Psoas muscle (tissue), 8 donors: ENCODE measurements around the gene PCED1B. TPM values are rescaled to one million over a fixed set of nuclear protein-coding genes. Genes with fewer than 3 reads are reported as not detected.

Experiments used
- ATAC-seq, 4 donors: fragments of 200-7000 bp; cut with Tn5 transposase; one replicate each; pipeline ENCODE4 v1.9.1; 2020; ENCODE audit warnings: moderate library complexity in 3 of 4, mild to moderate bottlenecking in 2 of 4
- DNase-seq, 2 donors: peaks; one replicate each; pipeline ENCODE4 v3.0.0-alpha.2; 2020
- H3K27ac ChIP-seq: fragments of 200-600 bp; one replicate; pipeline ENCODE4 v1.8.0; 2022
- H3K27me3 ChIP-seq, 3 donors: fragments of 200-600 bp in 1 of 3; one replicate each; pipeline versions ENCODE4 v1.6.1 to v1.8.0; 2013 to 2022; ENCODE audit warnings: low read length in 2 of 3, mild to moderate bottlenecking in 2 of 3, moderate library complexity in 1 of 3; ENCODE audit not compliant: insufficient read depth in 3 of 3
- H3K36me3 ChIP-seq, 2 donors: fragments of 200-600 bp in 1 of 2; one replicate each; pipeline versions ENCODE4 v1.6.1 to v1.8.0; 2013 to 2022; ENCODE audit warnings: low read depth in 1 of 2, mild to moderate bottlenecking in 1 of 2, moderate library complexity in 1 of 2; ENCODE audit not compliant: insufficient read depth in 1 of 2
- H3K4me1 ChIP-seq: fragments of 200-600 bp; one replicate; pipeline ENCODE4 v1.8.0; 2022
- H3K4me3 ChIP-seq: fragments of 200-600 bp; one replicate; pipeline ENCODE4 v1.8.0; 2022; ENCODE audit warnings: mild to moderate bottlenecking
- H3K9me3 ChIP-seq: fragments of 200-600 bp; one replicate; pipeline ENCODE4 v1.8.0; 2022
- WGBS, 3 donors: extraction: QIAGEN DNeasy Blood & Tissue Kit; methylation state at CpG; one replicate each; pipeline versions ENCODE4 v1.1.6 to v1.1.7; 2013; 5-methylcytosine and 5-hydroxymethylcytosine counted together
- intact Hi-C, 2 donors: fragments of 100-400 bp; cut with DNase I; formaldehyde crosslinking; loops; one replicate each; pipeline versions ENCODE4 v1.11.0 to v1.14.2; 2022
- polyA plus RNA-seq, 3 donors: library from polyadenylated mRNA; stranded (reverse); fragments of 200-250 nt; gene quantifications; one replicate each; pipeline ENCODE4 v1.2.3, GENCODE V29; 2013
- total RNA-seq, 4 donors: library from RNA; stranded (reverse); fragmentation: NEBNext Ultra II Directional in 2 of 4; extraction: Animal tissue kit (Norgen Biotek cat#: 25700) in 2 of 4; gene quantifications; one replicate each; pipeline versions ENCODE4 v1.2.1 to v1.2.4, GENCODE V29; 2021 to 2023
- TF ChIP-seq, protein P1 (sequence below): fragments of 200-600 bp; IDR thresholded peaks from one replicate; pipeline ENCODE4 v1.8.0; 2022; ENCODE audit warnings: antibody characterized with exemption
- donor health status: healthy with polysubstance abuse.
- donor health status: DM: no; HTN: no; CAD: no; lungs with moderate emphysema.
- donor health status: Bipolar disorder and iron deficiency.
- donor health status: healthy.
- donor health status: DM: yes; HTN: yes; CAD: no.
- donor health status: DM: no; HTN: no; CAD: no.
- donor health status: DM: no; HTN: no; CAD: no.
- donor health status: DM: yes; HTN: yes; CAD: no.

PCED1B gene
- total and polyA plus RNA-seq, 7 donors = 0.18 to 1.2 (median 0.38) TPM

DNA sequence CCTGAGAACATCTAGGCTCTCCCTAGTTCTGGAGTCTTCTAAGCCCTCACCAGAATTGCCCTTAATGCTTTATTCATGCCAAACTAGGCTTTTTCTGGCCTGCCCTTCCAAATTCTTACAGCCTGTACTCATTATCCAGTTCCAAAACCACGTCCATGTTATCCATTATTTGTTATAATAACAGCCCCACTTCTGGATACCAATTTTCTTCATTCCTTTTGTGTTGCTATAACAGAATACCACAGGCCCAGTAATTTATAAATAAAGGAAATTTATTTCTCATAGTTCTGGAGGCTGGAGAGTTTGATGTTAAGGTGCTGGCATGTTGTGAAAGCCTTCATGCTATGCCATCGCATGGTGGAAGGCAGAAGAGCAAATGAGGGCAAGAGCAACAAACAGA lies 68.3 kb downstream of the PCED1B start:
- no peak for ATAC-seq
- 71 to 78% (median 76%) methylated on average over 2 of the region's 2 CpGs for WGBS, 3 donors
- no peak overlapping the region for H3K27ac ChIP-seq
- no peaks in the 10 kb centered on the region for H3K27me3 ChIP-seq
- TF ChIP-seq, protein P1, sequence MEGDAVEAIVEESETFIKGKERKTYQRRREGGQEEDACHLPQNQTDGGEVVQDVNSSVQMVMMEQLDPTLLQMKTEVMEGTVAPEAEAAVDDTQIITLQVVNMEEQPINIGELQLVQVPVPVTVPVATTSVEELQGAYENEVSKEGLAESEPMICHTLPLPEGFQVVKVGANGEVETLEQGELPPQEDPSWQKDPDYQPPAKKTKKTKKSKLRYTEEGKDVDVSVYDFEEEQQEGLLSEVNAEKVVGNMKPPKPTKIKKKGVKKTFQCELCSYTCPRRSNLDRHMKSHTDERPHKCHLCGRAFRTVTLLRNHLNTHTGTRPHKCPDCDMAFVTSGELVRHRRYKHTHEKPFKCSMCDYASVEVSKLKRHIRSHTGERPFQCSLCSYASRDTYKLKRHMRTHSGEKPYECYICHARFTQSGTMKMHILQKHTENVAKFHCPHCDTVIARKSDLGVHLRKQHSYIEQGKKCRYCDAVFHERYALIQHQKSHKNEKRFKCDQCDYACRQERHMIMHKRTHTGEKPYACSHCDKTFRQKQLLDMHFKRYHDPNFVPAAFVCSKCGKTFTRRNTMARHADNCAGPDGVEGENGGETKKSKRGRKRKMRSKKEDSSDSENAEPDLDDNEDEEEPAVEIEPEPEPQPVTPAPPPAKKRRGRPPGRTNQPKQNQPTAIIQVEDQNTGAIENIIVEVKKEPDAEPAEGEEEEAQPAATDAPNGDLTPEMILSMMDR = no peak
- H3K9me3 ChIP-seq = no peaks in the 10 kb centered on the region
- intact Hi-C loops = no loop called here
- DNase-seq = no peak
- H3K4me1 ChIP-seq = no peaks in the 10 kb centered on the region
- H3K4me3 ChIP-seq = no peak overlapping the region
- H3K36me3 ChIP-seq = no peaks in the 10 kb centered on the region

DNA sequence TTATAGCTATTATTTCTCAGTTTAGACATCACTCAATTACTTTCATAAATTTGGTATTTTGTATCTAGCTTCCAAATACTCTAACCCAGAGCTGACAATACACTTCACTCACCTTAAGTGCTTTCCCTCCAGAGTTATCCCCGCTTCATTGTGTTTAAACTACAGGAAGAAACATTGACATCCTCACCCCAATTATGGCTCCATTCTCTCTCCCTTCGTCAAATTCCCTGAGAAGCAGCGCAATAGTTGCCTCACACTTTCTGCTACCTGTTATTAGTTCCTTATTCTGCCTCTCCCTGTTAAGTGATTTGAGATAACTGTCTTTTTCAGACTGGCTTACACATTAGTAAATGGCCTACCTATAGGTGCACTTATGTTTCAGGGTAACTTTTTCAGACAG lies 69.7 kb downstream of the PCED1B start:
- ATAC-seq = no peak
- TF ChIP-seq, protein P1 = no peak
- intact Hi-C loops = no loop called here
- Histone ChIP-seq H3K4me3 (no peak overlapping the region), H3K27me3 (no peaks in the 10 kb centered on the region), H3K9me3 (no peaks in the 10 kb centered on the region), H3K36me3 (no peaks in the 10 kb centered on the region), H3K27ac (no peak overlapping the region), H3K4me1 (no peaks in the 10 kb centered on the region)
- DNase-seq = no peak
- 76 to 88% (median 86%) methylated on average over 3 of the region's 3 CpGs for WGBS, 3 donors

DNA sequence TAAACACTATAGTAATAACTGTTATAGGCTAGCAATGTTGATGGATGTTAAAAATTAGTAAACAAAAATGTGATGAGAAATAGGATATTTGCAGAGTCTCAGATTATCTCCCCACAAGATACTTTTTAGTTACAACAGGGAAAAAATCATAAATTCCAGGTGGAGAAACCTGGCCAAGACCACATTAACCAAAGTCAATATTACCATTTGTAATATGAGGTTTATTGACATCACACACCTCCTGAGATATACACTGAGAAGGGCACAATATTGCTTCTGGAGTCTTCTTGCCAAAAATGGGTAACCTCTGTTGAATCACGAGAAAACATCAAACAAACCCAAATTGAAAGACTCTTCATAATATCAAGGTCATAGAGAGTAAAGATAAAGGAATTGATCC lies 72.7 kb downstream of the PCED1B start:
- H3K27me3 ChIP-seq = no peaks in the 10 kb centered on the region
- WGBS, 3 donors = 88 to 92% (median 88%) methylated on average over 1 of the region's 1 CpG
- ATAC-seq = no peak
- no peak for DNase-seq
- intact Hi-C loops = no loop called here
- no peak overlapping the region for H3K4me3 ChIP-seq
- H3K9me3 ChIP-seq = no peaks in the 10 kb centered on the region
- TF ChIP-seq, protein P1 = no peak
- H3K36me3 ChIP-seq = no peaks in the 10 kb centered on the region
- no peak overlapping the region for H3K27ac ChIP-seq
- no peaks in the 10 kb centered on the region for H3K4me1 ChIP-seq

DNA sequence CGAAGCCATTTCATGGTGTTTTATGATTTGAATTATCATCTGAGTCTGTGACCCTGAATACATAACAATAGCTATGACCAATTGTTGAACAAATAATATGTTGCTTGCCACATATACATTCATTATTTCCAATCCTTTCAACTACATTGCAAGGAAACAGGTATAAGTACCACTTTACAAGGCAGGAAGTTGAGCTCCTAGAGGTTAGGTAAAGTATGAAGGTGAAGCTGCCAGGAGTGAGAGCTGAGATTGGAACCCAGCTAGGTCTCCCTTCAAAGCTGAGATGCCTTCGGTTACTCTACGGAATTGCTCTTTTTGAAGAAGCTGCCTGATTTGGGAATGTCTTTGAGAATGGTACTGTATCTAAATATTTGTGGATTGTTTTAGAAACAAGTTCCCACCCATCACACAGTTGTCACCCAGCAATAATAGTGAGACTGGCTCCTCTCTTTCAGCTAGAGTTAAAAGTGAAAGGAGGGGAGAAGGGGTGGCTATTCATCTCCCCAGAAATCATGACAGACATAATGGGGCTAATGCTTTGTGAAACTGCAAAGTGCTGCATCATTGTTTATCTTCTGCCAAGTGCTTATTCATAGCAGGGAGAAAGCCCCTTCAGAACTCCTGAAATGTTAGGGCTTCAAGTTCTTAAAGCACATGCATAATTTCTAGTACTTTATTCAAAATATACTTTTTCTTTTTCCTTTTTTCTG lies 76.2 kb downstream of the PCED1B start:
- DNase-seq (no peak), ATAC-seq (no peak)
- no peaks in the 10 kb centered on the region for H3K4me1 ChIP-seq
- H3K27me3 ChIP-seq = no peaks in the 10 kb centered on the region
- TF ChIP-seq, protein P1 = no peak
- H3K4me3 ChIP-seq = no peak overlapping the region
- WGBS, 3 donors = 61 to 80% (median 65%) methylated on average over 3 of the region's 3 CpGs
- no peak overlapping the region for H3K27ac ChIP-seq
- intact Hi-C loops = no loop called here
- H3K36me3 ChIP-seq = no peaks in the 10 kb centered on the region
- no peaks in the 10 kb centered on the region for H3K9me3 ChIP-seq

DNA sequence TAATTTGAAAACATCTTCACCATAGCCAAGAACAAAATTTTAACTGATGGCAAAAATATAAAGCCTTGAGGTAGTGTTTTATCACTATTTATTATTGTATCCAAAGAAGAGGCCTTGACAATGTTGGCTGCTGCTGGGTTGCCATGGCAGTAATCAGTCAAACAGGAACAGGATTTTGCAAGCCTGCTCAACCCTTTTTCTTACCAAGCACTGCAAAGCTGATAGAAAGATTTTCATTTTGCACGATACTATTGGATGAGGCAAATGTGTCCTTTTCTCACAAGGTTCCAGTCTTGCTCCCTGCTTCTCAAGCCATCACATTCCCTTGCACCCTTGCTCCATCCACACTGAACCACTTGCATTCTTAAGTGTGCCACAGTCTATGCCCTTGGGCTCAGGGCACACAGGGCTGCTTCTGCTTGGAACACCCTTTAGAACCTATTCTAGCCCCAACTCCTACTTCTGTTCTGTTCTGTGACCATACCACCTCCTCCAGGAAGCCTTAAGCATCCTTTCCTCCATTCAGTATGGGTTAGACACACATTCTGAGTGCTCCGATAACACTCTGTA lies 76.8 kb downstream of the PCED1B start:
- WGBS, 3 donors = 50 to 83% (median 74%) methylated on average over 2 of the region's 2 CpGs
- TF ChIP-seq, protein P1 = no peak
- no peak overlapping the region for H3K27ac ChIP-seq
- no peaks in the 10 kb centered on the region for H3K9me3 ChIP-seq
- intact Hi-C loops = no loop called here
- DNase-seq (no peak), ATAC-seq (no peak)
- no peak overlapping the region for H3K4me3 ChIP-seq
- H3K36me3 ChIP-seq = no peaks in the 10 kb centered on the region
- H3K27me3 ChIP-seq = no peaks in the 10 kb centered on the region
- H3K4me1 ChIP-seq = no peaks in the 10 kb centered on the region
